GM19035 (cell line): ENCODE measurements around the gene TRIM67.
"Not testable (repeated sequence)": the region's sequence is repeated elsewhere in the genome, so short reads cannot be mapped to it uniquely, and the experiment has no call there.

Source experiments
- ATAC-seq: cut with Tn5 transposase; IDR thresholded peaks from one replicate; pipeline ENCODE4 v1.9.1; 2021; ENCODE audit not compliant: unreplicated experiment

TRIM67 gene

GRCh38 chr1:231161667-231162296 is at the start of gene TRIM67:
TRIM67 (plus strand) TSS chr1:231162058; CDS start chr1:231162970, 912 bp downstream.
- ATAC-seq: no peak

DNA sequence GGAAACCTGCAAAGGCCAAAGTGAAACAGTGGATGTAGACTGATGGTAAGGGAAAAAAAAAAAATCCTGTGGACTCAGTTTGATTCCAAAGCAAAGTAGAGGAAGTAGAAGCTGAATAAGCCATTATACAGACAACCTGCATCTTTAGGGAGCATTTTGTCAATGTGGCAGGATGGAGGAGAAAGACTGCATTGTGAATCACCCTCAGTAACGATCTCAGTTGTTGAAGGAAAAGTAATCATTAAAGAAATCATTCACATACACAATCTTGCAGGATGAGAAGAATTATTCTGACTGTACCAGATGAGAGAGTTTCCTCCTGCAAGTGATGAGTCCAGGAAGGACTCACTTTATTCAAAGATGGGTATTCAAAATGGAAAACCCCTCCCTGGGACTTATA is 45.1 kb upstream of the TRIM67 start:
- no peak for ATAC-seq

GRCh38 chr1:231118704-231119453 is 43.0 kb upstream of the TRIM67 start:
- ATAC-seq: no peak

GRCh38 chr1:231121533-231121932 is 40.3 kb upstream of the TRIM67 start:
- no peak for ATAC-seq

DNA sequence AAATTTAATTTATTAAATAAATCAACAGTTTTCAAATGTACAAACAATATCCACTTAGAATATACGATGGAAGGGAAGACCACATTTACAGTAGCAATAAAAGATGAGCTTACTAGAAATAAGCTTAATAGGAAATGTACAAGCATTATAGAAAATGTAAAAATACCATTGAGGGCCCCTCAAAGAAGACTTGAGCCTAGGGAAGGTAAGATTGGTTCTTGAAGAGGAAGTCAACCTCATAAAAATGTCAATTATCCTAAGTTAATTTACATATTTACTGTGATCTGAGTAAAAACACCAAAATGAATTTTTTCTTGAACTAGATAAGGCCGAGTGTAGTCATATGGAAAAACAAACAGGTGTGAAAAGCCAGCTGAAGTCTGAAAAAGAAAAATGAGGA is 39.7 kb upstream of the TRIM67 start:
- no peak for ATAC-seq

GRCh38 chr1:231124746-231125145 is 37.1 kb upstream of the TRIM67 start:
- no peak for ATAC-seq

DNA sequence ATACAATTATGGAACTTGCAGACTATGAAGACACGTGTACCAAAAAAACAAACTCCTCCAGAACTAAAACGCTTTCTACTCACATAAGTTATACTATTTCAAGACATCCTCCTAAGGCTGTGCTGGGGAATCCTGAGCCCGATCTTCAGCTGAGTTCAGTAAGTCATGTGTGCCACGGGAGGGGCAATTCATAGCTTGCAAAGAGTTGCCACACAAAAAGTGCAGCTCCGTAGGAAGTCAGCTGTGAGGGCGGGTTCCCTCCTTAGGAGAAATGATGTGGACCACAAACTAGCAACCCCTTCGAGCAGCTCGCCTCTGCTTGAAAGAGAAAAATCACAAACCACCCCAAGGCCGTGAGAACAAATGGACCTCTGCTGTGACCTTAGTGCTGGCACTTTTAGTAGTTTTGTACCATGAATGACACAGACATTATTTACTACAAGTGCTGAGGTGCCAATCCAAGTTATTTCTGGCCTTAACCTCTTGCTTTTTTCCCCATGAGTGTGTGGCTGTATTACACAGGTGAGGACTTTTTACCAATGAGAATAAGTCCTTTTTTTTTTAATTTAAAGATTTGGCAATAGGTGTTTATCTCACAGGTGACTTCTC is 35.8 kb upstream of the TRIM67 start:
- no peak for ATAC-seq

GRCh38 chr1:231127106-231127505 is 34.8 kb upstream of the TRIM67 start:
- ATAC-seq: not testable (repeated sequence)

DNA sequence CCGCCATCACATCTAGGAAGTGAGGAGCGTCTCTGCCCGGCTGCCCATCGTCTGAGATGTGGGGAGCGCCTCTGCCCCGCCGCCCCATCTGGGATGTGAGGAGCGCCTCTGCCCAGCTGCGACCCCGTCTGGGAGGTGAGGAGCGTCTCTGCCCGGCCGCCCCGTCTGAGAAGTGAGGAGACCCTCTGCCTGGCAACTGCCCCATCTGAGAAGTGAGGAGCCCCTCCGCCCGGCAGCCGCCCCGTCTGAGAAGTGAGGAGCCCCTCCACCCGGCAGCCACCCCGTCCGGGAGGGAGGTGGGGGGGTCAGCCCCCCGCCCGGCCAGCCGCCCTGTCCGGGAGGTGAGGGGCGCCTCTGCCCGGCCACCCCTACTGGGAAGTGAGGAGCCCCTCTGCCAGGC is 33.4 kb upstream of the TRIM67 start:
- not testable (repeated sequence) for ATAC-seq

GRCh38 chr1:231130544-231130943 is 31.3 kb upstream of the TRIM67 start:
- ATAC-seq: no peak

- ATAC-seq: not testable (repeated sequence)
Observed at GRCh38 chr1:231132591-231132990, 29.3 kb upstream of the TRIM67 start.

DNA sequence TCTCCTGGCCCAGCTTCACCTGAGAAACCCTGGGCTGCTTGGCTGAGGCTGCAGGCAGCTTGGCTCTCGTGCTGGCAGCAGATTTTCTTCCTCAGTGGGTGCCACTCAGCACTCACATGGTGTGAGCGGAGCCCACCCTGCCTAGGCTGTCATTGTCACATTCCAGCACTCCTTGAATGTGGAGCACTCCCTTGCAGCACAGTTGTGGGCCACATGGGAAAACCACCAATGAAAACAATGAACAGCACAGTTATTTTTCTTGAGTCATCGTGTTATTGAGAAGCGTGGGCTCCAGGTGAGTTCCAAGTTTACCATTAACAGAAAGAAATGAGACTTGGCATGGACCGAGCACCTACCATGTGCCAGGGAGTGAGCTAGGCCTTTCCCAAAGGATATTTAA is 27.2 kb upstream of the TRIM67 start:
- no peak for ATAC-seq

DNA sequence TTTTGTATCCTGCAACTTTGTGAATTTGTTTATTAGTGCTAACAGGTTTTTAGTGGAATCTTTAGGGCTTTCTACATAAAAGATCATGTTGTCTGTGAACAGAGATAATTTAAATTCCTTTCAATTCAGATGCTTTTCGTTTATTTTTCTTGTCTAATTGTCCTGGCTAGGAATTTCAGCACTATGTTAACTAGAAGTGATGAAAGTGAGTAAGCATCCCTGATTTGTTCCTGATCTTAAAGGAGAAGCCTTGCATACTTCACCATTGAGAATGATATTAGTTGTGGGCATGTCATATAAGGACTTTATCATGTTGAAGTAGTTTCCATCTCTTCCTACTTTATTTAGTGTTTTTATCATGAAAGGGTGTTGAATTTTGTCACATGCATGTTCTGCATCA is 23.6 kb upstream of the TRIM67 start:
- no peak for ATAC-seq

- no peak for ATAC-seq
Observed at GRCh38 chr1:231139125-231139649, 22.7 kb upstream of the TRIM67 start.

DNA sequence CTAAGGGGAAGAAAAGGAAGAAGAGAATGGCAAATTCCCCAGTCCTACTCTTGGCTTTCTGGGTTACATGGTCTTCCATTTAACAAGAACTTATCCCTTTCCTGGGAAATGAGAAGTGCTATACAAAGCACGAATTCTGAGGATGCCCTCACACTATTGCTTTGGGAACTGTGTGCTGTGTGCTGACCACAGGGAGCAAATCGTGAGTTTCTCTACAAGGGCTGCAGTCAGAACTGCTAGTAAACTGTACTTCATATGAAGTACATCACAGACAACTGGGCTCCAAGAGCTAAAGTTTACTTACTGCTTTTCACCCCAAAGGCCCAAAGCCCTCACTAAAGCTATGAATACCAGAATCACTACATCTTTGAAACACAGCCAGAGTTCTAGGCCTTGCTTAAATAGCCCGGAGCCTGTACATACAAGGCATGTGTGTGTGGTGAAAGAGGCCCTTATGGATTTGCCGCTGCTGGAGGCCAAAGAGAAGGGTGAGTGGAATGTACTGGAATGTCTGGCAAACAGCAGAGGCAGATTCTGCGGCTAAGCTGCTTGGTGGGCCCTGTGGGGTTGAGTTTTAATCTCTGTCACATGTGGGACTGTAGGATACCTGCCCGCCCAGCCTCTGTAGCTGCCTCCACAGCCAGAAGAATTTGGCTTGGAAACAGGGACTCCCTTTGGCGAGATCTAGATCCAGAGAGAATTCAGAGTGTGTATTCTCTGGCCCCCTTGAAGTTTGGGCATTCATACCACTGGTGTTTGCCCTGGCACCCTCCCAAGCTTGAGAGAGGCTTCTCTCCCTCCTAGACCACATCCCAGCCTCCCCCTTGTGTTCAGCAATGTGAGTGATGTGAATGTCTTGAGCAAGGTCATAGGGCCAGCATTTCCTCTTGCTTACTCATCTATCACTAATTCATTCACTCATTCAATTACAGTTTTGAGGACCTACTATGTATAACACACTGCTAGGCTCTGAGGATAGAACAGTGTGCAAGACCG is 21.9 kb upstream of the TRIM67 start:
- no peak for ATAC-seq

GRCh38 chr1:231144416-231145193 is 17.3 kb upstream of the TRIM67 start:
- ATAC-seq: no peak

DNA sequence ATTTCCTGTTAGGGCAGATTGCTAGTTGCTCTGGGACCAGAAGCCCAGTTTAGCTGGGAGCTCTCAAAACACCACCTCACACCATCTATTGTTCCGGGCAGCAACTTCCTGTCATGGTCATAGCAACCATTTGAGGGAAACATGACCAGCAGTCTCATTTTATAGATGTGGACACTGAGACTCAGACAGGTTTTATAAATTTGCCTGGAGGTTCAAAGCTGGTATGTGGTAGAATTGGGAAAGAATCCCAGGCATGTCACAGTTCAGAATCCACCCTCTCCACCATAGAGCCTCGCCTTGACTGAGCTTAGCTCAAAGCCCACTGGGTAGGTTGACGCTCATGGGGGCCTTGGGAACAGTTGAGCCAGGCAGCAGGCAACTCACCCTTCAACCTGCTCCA is 14.0 kb upstream of the TRIM67 start:
- ATAC-seq: no peak

DNA sequence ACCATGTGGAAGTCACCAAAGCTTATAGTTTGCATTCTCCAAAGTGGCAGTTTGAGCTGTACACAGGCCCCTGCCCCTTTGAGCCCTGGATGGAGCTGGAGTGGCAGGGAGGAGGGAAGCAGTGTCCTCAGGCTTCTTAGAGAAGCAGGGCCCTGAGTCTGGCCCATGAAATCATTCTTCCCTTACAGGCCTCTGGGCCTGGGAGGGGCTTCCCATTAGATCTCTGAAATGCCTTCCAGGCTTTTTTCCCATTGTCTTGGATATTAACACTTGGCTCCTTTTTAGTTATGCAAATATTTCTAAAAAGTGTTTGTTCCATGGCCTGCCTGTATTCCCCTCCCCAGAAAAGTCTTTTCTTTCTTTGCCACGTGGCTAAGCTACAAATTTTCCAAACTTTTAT is 10.0 kb upstream of the TRIM67 start:
- ATAC-seq: no peak

DNA sequence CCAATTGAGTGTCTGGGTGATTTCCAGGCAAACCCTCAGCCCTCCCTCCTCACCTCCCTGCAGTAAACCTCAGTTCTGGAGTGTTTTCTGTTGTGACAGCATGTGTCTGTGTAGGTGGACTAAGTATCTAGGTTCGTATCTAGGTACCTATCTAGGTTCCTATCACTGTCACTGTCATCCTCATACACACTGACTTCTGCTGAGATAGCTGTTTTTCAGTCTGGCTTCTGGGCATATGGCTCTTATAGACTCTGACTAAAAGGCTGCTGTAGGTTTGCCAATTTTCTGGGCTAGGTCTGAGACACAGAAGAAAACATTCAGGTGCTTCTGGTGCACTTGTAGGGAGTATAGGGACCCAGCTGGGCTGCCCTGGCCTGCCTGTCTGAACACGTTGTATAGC is 8.1 kb upstream of the TRIM67 start:
- no peak for ATAC-seq

DNA sequence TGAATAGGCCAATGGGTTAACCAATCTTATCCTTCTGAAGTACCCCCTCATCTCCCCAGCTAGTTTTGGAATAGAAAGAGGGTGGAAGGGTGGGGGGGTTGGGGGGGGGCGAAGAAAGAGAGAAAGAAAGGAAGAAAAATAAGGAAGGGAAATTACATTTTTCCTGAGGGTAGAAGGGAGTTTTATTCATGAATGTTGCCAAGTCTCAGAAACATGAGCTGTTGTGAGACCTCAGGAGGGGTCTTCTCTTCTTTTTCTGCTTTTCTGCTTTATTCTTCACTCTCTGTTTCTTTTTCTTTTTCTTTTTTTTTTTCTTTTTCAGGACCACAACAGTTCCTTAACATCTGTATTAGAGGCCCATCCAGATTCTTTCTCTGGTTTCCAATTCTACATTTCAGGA is 6.0 kb upstream of the TRIM67 start:
- no peak for ATAC-seq
